DMS153 (cell line): ENCODE results near the gene USP30.
"Not testable (repeated sequence)": the region's sequence is repeated elsewhere in the genome, so short reads cannot be mapped to it uniquely, and the experiment has no call there.

Source experiments
- DNase-seq: peaks from one replicate; lab custom pipeline; 2025; lab: John Stamatoyannopoulos, UW

USP30 gene, protein sequence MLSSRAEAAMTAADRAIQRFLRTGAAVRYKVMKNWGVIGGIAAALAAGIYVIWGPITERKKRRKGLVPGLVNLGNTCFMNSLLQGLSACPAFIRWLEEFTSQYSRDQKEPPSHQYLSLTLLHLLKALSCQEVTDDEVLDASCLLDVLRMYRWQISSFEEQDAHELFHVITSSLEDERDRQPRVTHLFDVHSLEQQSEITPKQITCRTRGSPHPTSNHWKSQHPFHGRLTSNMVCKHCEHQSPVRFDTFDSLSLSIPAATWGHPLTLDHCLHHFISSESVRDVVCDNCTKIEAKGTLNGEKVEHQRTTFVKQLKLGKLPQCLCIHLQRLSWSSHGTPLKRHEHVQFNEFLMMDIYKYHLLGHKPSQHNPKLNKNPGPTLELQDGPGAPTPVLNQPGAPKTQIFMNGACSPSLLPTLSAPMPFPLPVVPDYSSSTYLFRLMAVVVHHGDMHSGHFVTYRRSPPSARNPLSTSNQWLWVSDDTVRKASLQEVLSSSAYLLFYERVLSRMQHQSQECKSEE

GRCh38 chr12:109052414-109053323 is at the start of gene USP30:
USP30 (plus strand) TSS chr12:109052576; CDS start chr12:109052679, 103 bp downstream.
- peak; percentile 74 for DNase-seq

- no peak for DNase-seq
These were observed 48.4 kb upstream of the USP30 start for GRCh38 chr12:109004017-109004416.

DNA sequence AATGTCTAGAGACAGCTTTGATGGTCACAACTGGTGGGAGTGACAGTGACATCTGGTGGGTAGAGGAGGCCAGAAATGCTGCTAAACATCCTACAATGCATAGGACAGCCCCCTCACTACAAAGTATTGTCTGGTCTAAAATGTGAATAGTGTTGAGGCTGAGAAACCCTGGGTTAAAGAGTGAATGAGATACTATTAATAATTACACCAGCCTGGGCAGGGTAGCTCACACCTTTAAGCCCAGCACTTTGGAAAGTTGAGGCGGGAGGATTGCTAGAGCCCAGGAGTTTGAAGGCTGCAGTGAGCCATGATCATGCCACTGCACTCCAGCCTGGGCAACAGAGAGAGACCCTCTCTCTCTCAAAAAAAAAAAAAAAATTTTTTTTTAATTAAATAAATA is 42.6 kb upstream of the USP30 start:
- no peak for DNase-seq

DNA sequence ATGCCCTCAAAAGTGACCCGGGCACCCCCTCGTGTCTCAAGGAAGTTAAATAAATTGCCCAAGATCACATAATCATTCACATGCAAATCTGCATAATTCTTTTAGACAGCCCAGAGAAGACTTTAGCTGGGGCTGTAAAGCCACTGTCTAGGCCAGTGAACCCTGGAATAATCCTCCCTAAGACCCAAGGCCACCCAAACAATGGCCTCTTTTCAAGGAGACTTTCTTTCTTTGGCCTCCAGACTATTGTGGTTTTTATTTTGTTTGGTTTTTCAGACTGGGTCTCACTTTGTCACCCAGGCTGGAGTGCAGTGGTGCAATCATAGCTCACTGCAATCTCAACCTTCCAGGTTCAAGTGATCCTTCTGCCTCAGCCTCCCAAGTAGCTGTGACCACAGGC is 42.1 kb upstream of the USP30 start:
- no peak for DNase-seq

DNA sequence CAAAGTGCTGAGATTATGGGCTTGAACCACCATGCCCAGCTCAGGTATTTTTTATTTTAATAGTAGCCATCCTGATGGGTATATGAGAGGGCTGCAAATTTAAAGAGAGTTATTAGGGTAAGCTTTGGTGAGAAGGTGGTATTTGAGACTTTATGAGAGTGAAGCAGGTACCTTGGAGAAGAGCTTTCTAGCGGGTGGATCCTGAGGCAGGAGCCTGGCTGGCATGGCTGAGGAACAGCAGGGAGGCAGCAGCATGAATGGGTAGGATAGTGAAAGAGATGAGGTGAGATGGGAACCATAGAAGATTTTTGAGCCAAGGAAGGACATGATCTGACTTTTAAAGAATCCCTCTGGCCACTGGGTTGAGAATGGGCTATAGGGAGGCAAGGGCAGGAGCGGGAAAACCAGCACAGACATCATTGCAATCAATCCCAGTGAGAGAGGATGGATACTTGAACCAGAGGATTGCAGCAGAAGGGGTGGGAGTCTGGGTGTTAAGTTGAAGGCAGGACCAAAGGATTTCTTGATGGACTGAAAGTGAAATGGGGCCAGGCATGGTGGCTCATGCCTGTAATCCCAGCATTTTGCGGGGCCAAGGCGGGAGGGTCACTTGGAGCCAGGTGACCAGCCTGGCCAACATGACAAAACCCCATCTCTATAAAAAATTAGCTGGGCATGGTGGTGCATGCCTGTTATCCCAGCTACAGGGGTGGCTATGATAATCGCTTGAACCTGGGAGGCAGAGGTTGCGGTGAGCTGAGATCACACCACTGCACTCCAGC is 37.2 kb upstream of the USP30 start:
- no peak for DNase-seq

GRCh38 chr12:109016016-109016415 is 36.4 kb upstream of the USP30 start:
- DNase-seq, result no peak

DNA sequence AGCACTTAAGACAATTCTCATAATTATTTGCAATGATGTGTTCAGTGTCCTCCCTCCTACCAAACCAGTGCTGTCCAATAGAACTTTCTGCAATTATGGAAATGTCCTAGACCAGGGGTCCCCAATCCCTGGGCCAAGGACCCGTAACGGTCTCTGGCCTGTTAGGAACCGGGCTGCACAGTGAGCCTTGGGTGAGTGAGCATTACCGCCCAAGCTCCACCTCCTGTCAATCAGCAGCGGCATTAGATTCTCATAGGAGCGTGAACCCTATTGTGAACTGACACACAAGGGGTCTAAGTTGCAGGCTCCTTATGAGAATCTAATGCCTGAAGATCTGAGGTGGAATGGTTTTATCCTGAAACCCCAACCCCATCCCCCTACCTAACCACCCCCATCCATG is 35.4 kb upstream of the USP30 start:
- no peak for DNase-seq

DNA sequence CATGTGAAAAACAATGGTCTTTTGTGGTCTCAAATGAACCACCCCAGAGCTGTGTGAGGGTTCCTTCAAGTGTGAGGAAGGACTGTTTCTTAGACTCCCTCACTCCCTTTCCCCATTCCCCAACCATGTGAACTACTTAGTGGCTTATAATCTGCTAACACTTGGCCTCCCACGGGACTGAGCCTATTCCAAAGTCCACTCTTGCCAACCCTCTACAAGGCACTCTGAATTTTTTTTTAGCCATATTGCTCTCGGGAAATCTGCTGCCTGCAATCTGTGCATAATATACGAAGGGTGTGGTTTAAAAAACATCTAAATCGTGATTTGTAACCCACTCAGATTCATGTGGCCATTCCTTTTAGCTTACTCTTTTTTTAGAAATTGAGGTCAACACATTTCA is 34.1 kb upstream of the USP30 start:
- DNase-seq, result no peak

- DNase-seq, result peak; percentile 5
These were observed 32.1 kb upstream of the USP30 start for GRCh38 chr12:109020146-109020795.

DNA sequence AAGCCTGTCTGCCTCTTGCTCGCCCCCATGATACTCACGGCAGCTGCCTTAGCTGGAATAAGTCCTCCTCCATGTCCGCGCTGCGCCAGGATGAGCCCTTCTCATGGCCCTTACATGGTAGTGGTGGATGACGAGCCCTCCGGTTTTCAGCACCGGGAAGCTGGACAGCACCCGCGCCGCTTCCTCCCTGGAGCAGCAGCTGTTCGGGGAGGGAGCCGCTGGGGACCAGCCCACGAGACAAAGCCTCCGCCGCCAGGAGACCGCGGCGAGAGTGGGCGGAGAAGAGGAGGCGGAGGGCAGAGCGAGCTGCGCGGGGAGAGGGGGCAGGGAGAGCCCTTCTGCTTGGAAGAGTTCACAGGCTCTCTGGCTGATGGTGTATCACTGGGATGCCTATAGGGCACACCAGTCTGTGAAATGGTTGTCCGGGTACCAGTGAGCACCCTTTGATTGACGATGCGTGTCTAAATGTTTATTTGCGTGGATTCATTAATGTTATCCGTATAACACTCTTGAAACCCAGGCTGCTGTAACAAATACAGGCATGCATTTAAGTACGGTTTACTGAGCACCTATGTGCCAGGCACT is 31.5 kb upstream of the USP30 start, which contains the start of gene SVOP:
TSS of gene SVOP (minus strand) at position 273 of the 585 bp plus-strand sequence. CDS start at position 73, 200 bp downstream.
- peak; percentile 86 for DNase-seq

DNA sequence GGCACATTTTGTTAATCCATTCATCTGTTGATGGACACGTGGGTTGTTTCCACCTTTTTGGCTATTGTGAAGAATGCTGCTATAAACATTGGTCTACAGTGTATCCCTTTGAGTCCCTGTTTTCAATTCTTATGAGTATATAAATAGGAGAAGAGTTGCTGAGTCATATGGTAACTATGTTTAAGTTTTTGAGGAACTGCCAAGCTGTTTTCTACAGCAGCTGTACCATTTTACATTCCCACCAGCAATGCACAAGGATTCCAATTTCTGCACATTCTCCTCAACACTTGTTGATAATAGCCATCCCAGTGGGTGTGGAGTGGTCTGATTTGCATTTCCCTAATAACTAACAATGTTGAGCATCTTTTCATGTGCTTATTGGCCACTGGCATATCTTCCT is 24.6 kb upstream of the USP30 start:
- no peak for DNase-seq

DNA sequence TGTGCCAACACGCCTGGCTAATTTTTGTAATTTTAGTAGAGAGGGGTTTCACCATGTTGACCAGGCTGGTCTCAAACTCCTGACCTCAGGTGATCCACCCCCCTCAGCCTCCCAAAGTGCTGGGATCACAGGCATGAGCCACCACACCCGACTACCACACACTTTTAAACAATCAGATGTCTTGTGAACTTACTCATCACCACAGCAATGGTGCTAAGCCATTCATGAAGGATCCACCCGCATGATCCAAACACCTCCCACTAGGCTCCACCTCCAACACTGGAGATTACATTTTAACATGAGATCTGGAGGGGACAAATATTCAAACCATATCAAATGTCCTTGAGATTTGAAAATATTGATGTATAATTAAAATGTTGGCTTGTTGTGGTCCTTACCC is 23.8 kb upstream of the USP30 start:
- DNase-seq, result not testable (repeated sequence)

DNA sequence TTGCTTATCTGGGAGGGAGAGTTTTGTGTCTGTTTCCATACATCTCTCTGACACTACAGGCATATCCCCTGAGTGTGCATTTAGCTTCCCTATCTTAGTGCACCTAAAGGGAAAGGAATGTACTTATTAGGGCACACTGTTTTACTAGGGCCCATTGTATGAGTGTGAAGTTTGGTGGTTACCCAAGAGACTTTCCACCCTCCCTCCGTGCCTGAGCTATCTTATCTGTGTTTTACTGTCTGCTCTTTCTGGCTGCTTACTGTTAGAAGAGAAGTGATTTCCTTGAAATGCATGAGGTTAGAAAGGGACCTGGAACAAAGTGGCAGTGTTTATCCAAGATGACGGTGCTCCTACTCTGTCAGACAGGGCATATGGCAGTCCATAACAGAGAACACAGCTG is 23.0 kb upstream of the USP30 start:
- no peak for DNase-seq

GRCh38 chr12:109033239-109034196 is 18.9 kb upstream of the USP30 start:
- DNase-seq, result no peak

DNA sequence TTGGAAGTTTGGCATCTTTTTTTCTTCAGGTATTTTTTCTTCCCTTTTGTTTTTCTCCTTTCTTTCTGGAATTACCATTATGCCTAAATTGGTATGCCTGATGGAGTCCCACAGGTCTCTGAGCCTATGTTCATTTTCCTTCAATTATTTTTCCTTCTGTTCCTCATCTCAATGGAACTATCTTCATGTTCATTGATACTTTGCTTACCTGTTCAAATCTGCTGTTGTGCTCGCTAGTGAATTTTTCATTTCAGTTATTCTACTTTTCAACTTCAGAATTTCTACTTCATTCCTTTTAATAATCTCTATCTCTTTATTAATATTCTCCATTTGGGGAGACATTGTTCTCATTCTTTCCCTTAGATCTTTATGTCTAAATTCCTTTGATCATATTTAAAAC is 15.4 kb upstream of the USP30 start:
- no peak for DNase-seq

GRCh38 chr12:109044241-109044640 is 8.1 kb upstream of the USP30 start:
- DNase-seq, result no peak

DNA sequence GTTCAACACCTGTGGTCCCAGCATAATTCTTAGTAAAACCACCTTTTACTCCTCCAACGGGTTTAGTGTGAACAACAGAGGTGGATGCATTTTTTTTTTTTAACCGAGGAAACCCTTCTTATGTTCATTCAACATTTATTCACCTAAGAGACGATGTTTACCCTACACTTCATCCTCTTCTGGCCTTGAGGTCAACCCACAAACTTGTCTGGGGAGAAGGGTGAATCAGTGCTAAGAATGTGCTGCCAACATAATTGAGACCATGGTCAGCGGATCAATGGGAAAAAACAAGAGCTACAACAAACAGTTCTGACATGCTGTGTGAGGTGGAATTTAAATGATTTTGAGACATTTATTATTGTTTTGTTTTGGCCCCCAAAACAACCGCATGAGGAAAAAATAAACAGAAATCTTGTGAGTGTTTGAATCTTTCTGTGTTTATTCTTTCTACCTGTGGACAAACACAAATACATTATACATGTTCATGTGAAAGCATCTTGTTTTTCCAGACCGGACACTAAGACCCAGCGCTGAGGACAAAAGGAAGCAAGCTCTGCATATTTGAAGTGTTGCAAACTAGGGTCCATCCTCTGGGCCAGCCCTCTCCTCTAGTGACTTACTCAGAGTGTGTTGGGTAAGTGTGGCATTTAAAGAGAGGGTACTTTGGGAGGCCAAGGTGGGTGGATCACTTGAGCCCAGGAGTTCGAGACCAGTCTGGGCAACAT is 5.1 kb upstream of the USP30 start:
- DNase-seq, result no peak

DNA sequence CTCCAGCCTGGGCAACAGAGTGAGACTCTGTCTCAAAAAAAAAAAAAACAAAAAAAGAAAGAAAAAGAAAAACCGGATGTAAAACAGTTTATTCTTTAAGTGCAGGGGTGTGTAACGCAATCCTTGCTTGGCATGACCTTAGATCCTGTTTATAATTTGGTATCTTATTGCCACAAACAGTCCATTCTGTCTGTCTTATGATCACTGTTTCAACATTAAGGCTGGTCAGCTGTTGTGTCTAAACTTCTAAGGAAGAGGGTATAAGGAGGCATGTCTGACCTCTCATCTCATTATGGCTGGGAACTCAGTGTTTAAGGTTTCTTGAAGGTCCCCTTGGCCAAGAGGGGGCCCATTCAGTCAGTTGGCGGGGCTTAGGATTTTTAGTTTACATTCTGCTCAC is 3.7 kb upstream of the USP30 start:
- not testable (repeated sequence) for DNase-seq

- DNase-seq, result not testable (repeated sequence)
These were observed 2.6 kb upstream of the USP30 start for GRCh38 chr12:109049794-109050193.
